IMR-90 (cell line): ENCODE data around the gene CFAP92. TPM values are rescaled to one million over a fixed set of nuclear protein-coding genes. Genes with fewer than 3 reads are reported as not detected.

ENCODE experiments used
- ATAC-seq: fragments of 200-7000 bp; cut with Tn5 transposase; 2 replicates; pipeline ENCODE4 v1.9.1; 2020; ENCODE audit warnings: low read depth, mild to moderate bottlenecking, moderate library complexity
- BruUV-seq: library from RNA; stranded (reverse); fragments of 400-500 nt; replicated peaks from 2 replicates; lab custom pipeline; 2021; lab: Mats Ljungman, UMichigan
- CTCF ChIA-PET: fragments of 300-600 bp; formaldehyde crosslinking; extraction: SDS; loops from one replicate; lab custom pipeline; 2021; ENCODE audit warnings: antibody characterized with exemption; lab: Yijun Ruan, JAX
- POLR2A ChIA-PET: fragments of 300-600 bp; sonication (Branson Sonifier 250); formaldehyde crosslinking; loops from one replicate; lab custom pipeline; 2022; ENCODE audit warnings: antibody characterized with exemption; ENCODE audit not compliant: unreplicated experiment; lab: Charles Lee
- DNase-seq: peaks from one replicate; pipeline ENCODE4 v3.0.0; 2013
- H2AFZ ChIP-seq: replicated peaks from 2 replicates; pipeline ENCODE3; 2013; ENCODE audit warnings: low read length, mild to moderate bottlenecking; ENCODE audit not compliant: poor library complexity
- H2AK5ac ChIP-seq: 2 replicates; pipeline ENCODE4 v1.6.1; 2013; ENCODE audit warnings: low read depth, low read length, inconsistent platforms
- H2AK9ac ChIP-seq: replicated peaks from 2 replicates; pipeline ENCODE3; 2013; ENCODE audit warnings: mild to moderate bottlenecking, low read depth, low read length, moderate library complexity; ENCODE audit not compliant: poor library complexity
- H2BK120ac ChIP-seq: 2 replicates; pipeline ENCODE4 v1.6.1; 2013; ENCODE audit warnings: low read depth, low read length, inconsistent platforms
- H2BK15ac ChIP-seq: 3 replicates; pipeline ENCODE4 v1.6.1; 2013; ENCODE audit warnings: low read depth, low read length, inconsistent platforms
- H2BK20ac ChIP-seq: 2 replicates; pipeline ENCODE4 v1.6.1; 2013; ENCODE audit warnings: low read depth, mild to moderate bottlenecking, inconsistent platforms, low read length, moderate library complexity
- H2BK5ac ChIP-seq: 2 replicates; pipeline ENCODE4 v1.6.1; 2013; ENCODE audit warnings: mild to moderate bottlenecking, low read depth, low read length, inconsistent platforms; ENCODE audit not compliant: poor library complexity, severe bottlenecking
- H3K14ac ChIP-seq: replicated peaks from 2 replicates; pipeline ENCODE4 v1.6.1; 2013; ENCODE audit warnings: low read depth, low read length, inconsistent platforms
- H3K18ac ChIP-seq: 2 replicates; pipeline ENCODE4 v1.6.1; 2013; ENCODE audit warnings: low read depth, low read length, control low read depth
- H3K23ac ChIP-seq: 2 replicates; pipeline ENCODE4 v1.6.1; 2013; ENCODE audit warnings: low read depth, low read length, inconsistent platforms
- H3K27ac ChIP-seq: 2 replicates; pipeline ENCODE4 v1.5.1; 2013; ENCODE audit warnings: mild to moderate bottlenecking, control low read depth, low read length; ENCODE audit not compliant: insufficient read depth
- H3K27me3 ChIP-seq: 2 replicates; pipeline ENCODE4 v1.6.1; 2013; ENCODE audit warnings: low read length; ENCODE audit not compliant: control insufficient read depth, insufficient read depth
- H3K36me3 ChIP-seq: 2 replicates; pipeline ENCODE4 v1.6.1; 2013; ENCODE audit warnings: low read length, mixed read lengths; ENCODE audit not compliant: control insufficient read depth, insufficient read depth
- H3K4ac ChIP-seq: 2 replicates; pipeline ENCODE4 v1.6.1; 2013; ENCODE audit warnings: low read depth, low read length, inconsistent platforms
- H3K4me1 ChIP-seq: 2 replicates; pipeline ENCODE4 v1.6.1; 2013; ENCODE audit warnings: low read length, mixed read lengths; ENCODE audit not compliant: control insufficient read depth, insufficient read depth
- H3K4me2 ChIP-seq: 2 replicates; pipeline ENCODE4 v1.6.1; 2013; ENCODE audit warnings: low read depth, mild to moderate bottlenecking, control low read depth, low read length, moderate library complexity
- H3K4me3 ChIP-seq: 2 replicates; pipeline ENCODE4 v1.5.1; 2013; ENCODE audit warnings: low read depth, mild to moderate bottlenecking, control low read depth, low read length, moderate library complexity; ENCODE audit not compliant: insufficient read depth
- H3K56ac ChIP-seq: 2 replicates; pipeline ENCODE4 v1.6.1; 2013; ENCODE audit warnings: low read length, inconsistent platforms; ENCODE audit not compliant: insufficient read depth; ENCODE audit errors: extremely low read depth
- H3K79me1 ChIP-seq, 2 experiments: 2 replicates each; pipeline ENCODE4 v1.6.1; 2013; ENCODE audit warnings: low read length in 2 of 2, inconsistent platforms in 1 of 2, low read depth in 1 of 2
- H3K9ac ChIP-seq: 2 replicates; pipeline ENCODE4 v1.6.1; 2013; ENCODE audit warnings: low read depth, low read length, control low read depth
- H3K9me1 ChIP-seq: 2 replicates; pipeline ENCODE4 v1.6.1; 2013; ENCODE audit warnings: low read length, inconsistent platforms; ENCODE audit not compliant: insufficient read depth
- H3K9me3 ChIP-seq: 2 replicates; pipeline ENCODE4 v1.6.1; 2013; ENCODE audit warnings: low read length; ENCODE audit not compliant: control insufficient read depth, insufficient read depth
- H4K20me1 ChIP-seq: 2 replicates; pipeline ENCODE4 v1.6.1; 2013; ENCODE audit warnings: low read length, inconsistent platforms; ENCODE audit not compliant: insufficient read depth
- H4K5ac ChIP-seq: 2 replicates; pipeline ENCODE4 v1.6.1; 2013; ENCODE audit warnings: mild to moderate bottlenecking, low read depth, low read length, control low read depth
- H4K8ac ChIP-seq, 2 experiments: 2 replicates each; pipeline ENCODE4 v1.6.1; 2013; ENCODE audit warnings: low read depth in 2 of 2, low read length in 2 of 2, control low read depth in 1 of 2, inconsistent platforms in 1 of 2
- H4K91ac ChIP-seq: 2 replicates; pipeline ENCODE4 v1.6.1; 2013; ENCODE audit warnings: low read depth, low read length, inconsistent platforms; ENCODE audit not compliant: insufficient read depth
- BHLHE40 ChIP-seq: fragments of 150-350 bp; IDR thresholded peaks from 2 replicates; pipeline ENCODE4 v1.6.1; 2016; ENCODE audit warnings: mild to moderate bottlenecking, low read depth, low read length
- CEBPB ChIP-seq: IDR thresholded peaks from 2 replicates; pipeline ENCODE4 v1.6.1; 2012; ENCODE audit warnings: low read depth, low read length, improper control_type of control experiment
- CHD1 ChIP-seq: IDR thresholded peaks from 2 replicates; pipeline ENCODE4 v1.6.1; 2012; ENCODE audit warnings: low read depth, low read length, improper control_type of control experiment
- ELK1 ChIP-seq: fragments of 150-350 bp; IDR thresholded peaks from 2 replicates; pipeline ENCODE4 v1.6.1; 2016; ENCODE audit warnings: low read depth, mild to moderate bottlenecking, low read length, moderate library complexity, borderline replicate concordance
- FOS ChIP-seq: fragments of 150-350 bp; IDR thresholded peaks from 2 replicates; pipeline ENCODE4 v1.6.1; 2016; ENCODE audit warnings: low read depth, low read length
- MAZ ChIP-seq: IDR thresholded peaks from 2 replicates; pipeline ENCODE4 v1.6.1; 2012; ENCODE audit warnings: low read depth, mild to moderate bottlenecking, low read length, improper control_type of control experiment, moderate library complexity, borderline replicate concordance
- NFE2L2 ChIP-seq: fragments of 150-350 bp; IDR thresholded peaks from 2 replicates; pipeline ENCODE4 v1.6.1; 2016; ENCODE audit warnings: low read depth, mild to moderate bottlenecking, low read length
- POLR2A ChIP-seq: IDR thresholded peaks from 2 replicates; pipeline ENCODE4 v1.6.1; 2012; ENCODE audit warnings: mild to moderate bottlenecking, low read depth, low read length
- RFX5 ChIP-seq: IDR thresholded peaks from 2 replicates; pipeline ENCODE4 v1.8.0; 2012; ENCODE audit warnings: low read depth, mild to moderate bottlenecking, low read length, moderate library complexity
- SMC3 ChIP-seq: fragments of 150-350 bp; IDR thresholded peaks from 2 replicates; pipeline ENCODE4 v1.6.1; 2016; ENCODE audit warnings: low read depth, mild to moderate bottlenecking, antibody characterized with exemption, low read length, moderate library complexity
- USF2 ChIP-seq: fragments of 150-350 bp; IDR thresholded peaks from 2 replicates; pipeline ENCODE4 v1.6.1; 2017; ENCODE audit warnings: mild to moderate bottlenecking, antibody characterized with exemption, low read length, low read depth
- WGBS, 2 experiments: methylation state at CpG; one replicate each; pipeline versions ENCODE4 v1.1.5 to v1.1.7; 2013; ENCODE audit warnings: missing lambda C conversion rate in 2 of 2; ENCODE audit not compliant: insufficient read length in 1 of 2; ENCODE audit errors: extremely low coverage in 2 of 2; 5-methylcytosine and 5-hydroxymethylcytosine counted together
- dilution Hi-C: fragments of 300-500 bp; cut with HindIII; formaldehyde crosslinking; loops from one replicate; pipeline ENCODE4 v1.14.3; 2018; ENCODE audit warnings: low sequenced_read_pairs; ENCODE audit not compliant: unreplicated experiment
- in situ Hi-C: fragments of 300-500 bp; cut with MboI; formaldehyde crosslinking; loops from 3 replicates; pipeline ENCODE4 v1.14.3; 2019; ENCODE audit warnings: low sequenced_read_pairs, inconsistent platforms, mixed read lengths
- intact Hi-C: fragments of 100-400 bp; cut with micrococcal nuclease; formaldehyde crosslinking; loops from 2 replicates; pipeline ENCODE4 v1.10.0; 2022
- polyA plus RNA-seq, 3 experiments: library from polyadenylated mRNA; depleted of rRNA; stranded (reverse); fragments of >200 nt; gene quantifications; 2 replicates each; pipeline ENCODE4 v1.2.3, GENCODE V29; 2012; ENCODE audit warnings: low replicate concordance in 1 of 3
- total RNA-seq: library from RNA; depleted of rRNA; stranded (reverse); fragments of >200 nt; gene quantifications from 2 replicates; pipeline ENCODE4 v1.2.3, GENCODE V29; 2012
- TF ChIP-seq, protein P1 (sequence below): conservative IDR thresholded peaks from 2 replicates; pipeline ENCODE4 v1.5.1; 2012; ENCODE audit warnings: mild to moderate bottlenecking, low read depth, low read length, improper control_type of control experiment

Gene CFAP92
- total and polyA plus RNA-seq, 2 of the 4 experiments (the other 2 are of a cell fraction) = not detected

- in situ Hi-C loops (no loop called here), dilution Hi-C loops (no loop called here), intact Hi-C loops (no loop called here)
- CTCF ChIA-PET = no interaction called here
- Histone ChIP-seq H3K4me1 (peaks cover 15% of the 10 kb centered on the region; the same call in 1 of the 2 replicates), H3K9me1 (peaks cover 6% of the 10 kb centered on the region; the same call in 1 of the 2 replicates), H2AK5ac (peak overlapping the region; percentile 68; the same call in 1 of the 2 replicates), H2AK9ac (peak overlapping the region; percentile 45), H3K56ac (no peak overlapping the region), H3K36me3 (no peaks in the 10 kb centered on the region), H4K91ac (no peak overlapping the region), H2BK15ac (no peak overlapping the region), H3K4me3 (no peak overlapping the region), H3K9me3 (no peaks in the 10 kb centered on the region), H2AFZ (no peak overlapping the region), H3K27me3 (peaks cover 7% of the 10 kb centered on the region; the same call in 1 of the 2 replicates), H3K9ac (no peak overlapping the region), H3K79me1 (no peaks in the 10 kb centered on the region), H3K27ac (no peak overlapping the region), H2BK120ac (no peak overlapping the region), H3K14ac (no peak overlapping the region), H3K4me2 (no peak overlapping the region), H4K8ac (no peak overlapping the region), H2BK5ac (no peak overlapping the region), H4K20me1 (no peaks in the 10 kb centered on the region), H2BK20ac (no peak overlapping the region), H3K23ac (no peak overlapping the region), H3K4ac (no peak overlapping the region), H4K5ac (no peak overlapping the region), H3K18ac (no peak overlapping the region)
- no TSS peak for BruUV-seq
- TF ChIP-seq FOS = no peak
- no peak for TF ChIP-seq CEBPB
- no peak for TF ChIP-seq NFE2L2
- no peak for TF ChIP-seq RFX5
- TF ChIP-seq POLR2A = no peak
- TF ChIP-seq SMC3 = no peak
- TF ChIP-seq, protein P1, sequence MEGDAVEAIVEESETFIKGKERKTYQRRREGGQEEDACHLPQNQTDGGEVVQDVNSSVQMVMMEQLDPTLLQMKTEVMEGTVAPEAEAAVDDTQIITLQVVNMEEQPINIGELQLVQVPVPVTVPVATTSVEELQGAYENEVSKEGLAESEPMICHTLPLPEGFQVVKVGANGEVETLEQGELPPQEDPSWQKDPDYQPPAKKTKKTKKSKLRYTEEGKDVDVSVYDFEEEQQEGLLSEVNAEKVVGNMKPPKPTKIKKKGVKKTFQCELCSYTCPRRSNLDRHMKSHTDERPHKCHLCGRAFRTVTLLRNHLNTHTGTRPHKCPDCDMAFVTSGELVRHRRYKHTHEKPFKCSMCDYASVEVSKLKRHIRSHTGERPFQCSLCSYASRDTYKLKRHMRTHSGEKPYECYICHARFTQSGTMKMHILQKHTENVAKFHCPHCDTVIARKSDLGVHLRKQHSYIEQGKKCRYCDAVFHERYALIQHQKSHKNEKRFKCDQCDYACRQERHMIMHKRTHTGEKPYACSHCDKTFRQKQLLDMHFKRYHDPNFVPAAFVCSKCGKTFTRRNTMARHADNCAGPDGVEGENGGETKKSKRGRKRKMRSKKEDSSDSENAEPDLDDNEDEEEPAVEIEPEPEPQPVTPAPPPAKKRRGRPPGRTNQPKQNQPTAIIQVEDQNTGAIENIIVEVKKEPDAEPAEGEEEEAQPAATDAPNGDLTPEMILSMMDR = no peak
- TF ChIP-seq ELK1 = no peak
- no peak for TF ChIP-seq USF2
- TF ChIP-seq BHLHE40 = no peak
- no peak for TF ChIP-seq MAZ
- no peak for TF ChIP-seq CHD1
- ATAC-seq (no peak), DNase-seq (no peak)
- 81% methylated on average over 5 of the region's 9 CpGs; no CpG with 5 or more reads in 1 of the 2 experiments for whole genome bisulfite sequencing, 2 experiments
- POLR2A ChIA-PET = no interaction called here
Observed at GRCh38 chr3:129014793-129015345, 21.0 kb upstream of the CFAP92 start.
